Osteocyte (in vitro differentiated cells): ENCODE results near the gene MDM1. TPM values are rescaled to one million over a fixed set of nuclear protein-coding genes. Genes with fewer than 3 reads are reported as not detected.

ENCODE experiments used
- DNase-seq: peaks from one replicate; pipeline ENCODE4 v3.0.0; 2021; ENCODE audit warnings: mixed read lengths; ENCODE audit not compliant: unreplicated experiment; ENCODE audit errors: extremely low spot score
- H3K27ac Mint-ChIP-seq: one replicate; pipeline ENCODE4 v1.8.0; 2021; ENCODE audit warnings: mild to moderate bottlenecking, mixed read lengths; ENCODE audit not compliant: unreplicated experiment
- H3K27me3 Mint-ChIP-seq: one replicate; pipeline ENCODE4 v1.8.0; 2021; ENCODE audit warnings: mixed read lengths; ENCODE audit not compliant: unreplicated experiment
- H3K36me3 Mint-ChIP-seq: one replicate; pipeline ENCODE4 v1.8.0; 2021; ENCODE audit warnings: mixed read lengths; ENCODE audit not compliant: unreplicated experiment
- H3K4me1 Mint-ChIP-seq: one replicate; pipeline ENCODE4 v1.8.0; 2021; ENCODE audit warnings: mixed read lengths; ENCODE audit not compliant: unreplicated experiment
- H3K4me3 Mint-ChIP-seq: one replicate; pipeline ENCODE4 v1.8.0; 2021; ENCODE audit warnings: mild to moderate bottlenecking, moderate library complexity, mixed read lengths; ENCODE audit not compliant: unreplicated experiment
- H3K9me3 Mint-ChIP-seq: one replicate; pipeline ENCODE4 v1.8.0; 2021; ENCODE audit warnings: mixed read lengths; ENCODE audit not compliant: unreplicated experiment
- CTCF ChIP-seq: fragments of 200-600 bp; sonication (generic); IDR thresholded peaks from 2 replicates; pipeline ENCODE4 v1.5.0; 2021; ENCODE audit warnings: antibody characterized with exemption, mild to moderate bottlenecking, moderate library complexity
- total RNA-seq: library from RNA; stranded (reverse); gene quantifications from 2 replicates; pipeline ENCODE4 v1.2.1, GENCODE V29; 2021

MDM1 gene
- total RNA-seq, 1 donor from 2014 or later = 10.9 TPM

GRCh38 chr12:68340404-68341270 lies 8.5 kb upstream of the MDM1 start:
- no peak overlapping the region for H3K4me3 Mint-ChIP-seq
- DNase-seq = no peak
- TF ChIP-seq CTCF = no peak
- H3K36me3 Mint-ChIP-seq = no peaks in the 10 kb centered on the region
- H3K27ac Mint-ChIP-seq = no peak overlapping the region
- peaks cover 44% of the 10 kb centered on the region for H3K27me3 Mint-ChIP-seq
- H3K4me1 Mint-ChIP-seq = no peaks in the 10 kb centered on the region
- no peaks in the 10 kb centered on the region for H3K9me3 Mint-ChIP-seq

- no peak for DNase-seq
- peaks cover 5% of the 10 kb centered on the region for H3K4me1 Mint-ChIP-seq
- no peak for TF ChIP-seq CTCF
- no peak overlapping the region for H3K27ac Mint-ChIP-seq
- H3K9me3 Mint-ChIP-seq = no peaks in the 10 kb centered on the region
- H3K4me3 Mint-ChIP-seq = no peak overlapping the region
- H3K36me3 Mint-ChIP-seq = no peaks in the 10 kb centered on the region
- H3K27me3 Mint-ChIP-seq = peaks cover 23% of the 10 kb centered on the region
Measured at GRCh38 chr12:68336889-68337303, 4.7 kb upstream of the MDM1 start.

GRCh38 chr12:68335462-68335861 lies 3.3 kb upstream of the MDM1 start:
- no peak overlapping the region for H3K4me3 Mint-ChIP-seq
- no peak for DNase-seq
- H3K36me3 Mint-ChIP-seq = no peaks in the 10 kb centered on the region
- no peaks in the 10 kb centered on the region for H3K9me3 Mint-ChIP-seq
- peaks cover 13% of the 10 kb centered on the region for H3K4me1 Mint-ChIP-seq
- H3K27ac Mint-ChIP-seq = no peak overlapping the region
- H3K27me3 Mint-ChIP-seq = peaks cover 18% of the 10 kb centered on the region
- no peak for TF ChIP-seq CTCF

- H3K4me1 Mint-ChIP-seq = peaks cover 13% of the 10 kb centered on the region
- H3K27ac Mint-ChIP-seq = no peak overlapping the region
- DNase-seq = no peak
- H3K27me3 Mint-ChIP-seq = peaks cover 18% of the 10 kb centered on the region
- peak; percentile 27 for TF ChIP-seq CTCF
- no peak overlapping the region for H3K4me3 Mint-ChIP-seq
- H3K9me3 Mint-ChIP-seq = no peaks in the 10 kb centered on the region
- no peaks in the 10 kb centered on the region for H3K36me3 Mint-ChIP-seq
Measured at GRCh38 chr12:68334132-68334531, 2.0 kb upstream of the MDM1 start.

- Mint-ChIP-seq H3K4me1 (peaks cover 13% of the 10 kb centered on the region), H3K9me3 (no peaks in the 10 kb centered on the region), H3K27me3 (peaks cover 18% of the 10 kb centered on the region), H3K36me3 (no peaks in the 10 kb centered on the region), H3K4me3 (peak overlapping the region; percentile 86), H3K27ac (peak overlapping the region; percentile 56)
- no peak for DNase-seq
- TF ChIP-seq CTCF = no peak
Measured at GRCh38 chr12:68332728-68333630, 817 bp upstream of the MDM1 start.
